Right lobe of liver (tissue), 4 donors: ENCODE data around the gene TGFBR3.

ENCODE experiments used
- CTCF ChIP-seq, 4 donors: fragments of 200-600 bp in 3 of 4; fragments of 450-650 bp in 1 of 4; IDR thresholded peaks; one replicate each; pipeline versions ENCODE4 v1.5.1 to v1.8.0; 2016 to 2022; ENCODE audit warnings: antibody characterized with exemption in 4 of 4, mild to moderate bottlenecking in 2 of 4
- POLR2A ChIP-seq: fragments of 450-650 bp; IDR thresholded peaks from one replicate; pipeline ENCODE4 v1.6.1; 2017; ENCODE audit warnings: antibody characterized with exemption, mild to moderate bottlenecking
- donor health status: DM: no; HTN: no; CAD: no.
- donor health status: DM: no; HTN: no; CAD: no.
- donor health status: DM: no; HTN: yes; CAD: no.

GRCh38 chr1:91811363-91812025 is 74.5 kb downstream of the TGFBR3 start:
- TF ChIP-seq CTCF (IDR thresholded peaks at IDR 0.05) (no peak), POLR2A (no peak)
